ENCODE results near the gene GMDS. TPM values are rescaled to one million over a fixed set of nuclear protein-coding genes. Genes with fewer than 3 reads are reported as not detected.

GMDS gene
- total RNA-seq, 1 experiment from 2014 or later: 9.7 TPM

DNA sequence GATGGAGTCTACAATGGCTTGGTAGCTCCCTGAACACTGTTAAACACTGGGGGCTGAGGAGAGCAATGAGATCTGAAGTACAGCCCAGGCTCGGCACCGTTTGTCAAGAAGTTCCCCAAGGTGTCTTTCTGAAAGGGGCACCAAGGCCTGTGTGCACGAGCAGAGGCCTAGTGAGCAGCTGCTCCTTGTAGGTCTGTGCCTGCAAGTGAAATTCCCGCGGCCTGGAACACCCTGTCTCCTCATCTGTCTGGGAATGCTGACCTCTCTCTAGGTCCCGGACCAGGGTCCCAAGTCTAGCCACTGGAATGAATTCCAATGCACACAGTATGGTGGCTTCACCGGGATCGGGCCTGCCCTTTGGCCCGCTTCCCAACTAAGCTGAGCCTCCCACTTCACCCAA lies 500.9 kb downstream of the GMDS start:
- H3K4me2 ChIP-seq (ENCODE audit: low read depth, low read length, poor library complexity, severe bottlenecking): no peak overlapping the region
- H3K79me2 ChIP-seq (ENCODE audit: low read length): no peaks in the 10 kb centered on the region
- no peak overlapping the region for H3K27ac ChIP-seq (ENCODE audit: low read length)
- peaks cover 4% of the 10 kb centered on the region for H3K4me1 ChIP-seq (ENCODE audit: low read length)
- H3K27me3 ChIP-seq (ENCODE audit: low read length): no peaks in the 10 kb centered on the region
- DNase-seq: no peak
- H3K36me3 ChIP-seq (ENCODE audit: insufficient read depth, low read length): no peaks in the 10 kb centered on the region
- no peaks in the 10 kb centered on the region for H3K9me3 ChIP-seq (ENCODE audit: low read length)
- no peaks in the 10 kb centered on the region for H4K20me1 ChIP-seq (ENCODE audit: insufficient read depth, low read depth, low read length)
- no peaks in the 10 kb centered on the region for H3K9me2 ChIP-seq (replicated peaks; ENCODE audit: insufficient read depth, low read length)
- no peak overlapping the region for H3K4me3 ChIP-seq (ENCODE audit: low read length)
- H3K9ac ChIP-seq (ENCODE audit: low read length): no peak overlapping the region
- no peak overlapping the region for H2AFZ ChIP-seq (ENCODE audit: low read length)

DNA sequence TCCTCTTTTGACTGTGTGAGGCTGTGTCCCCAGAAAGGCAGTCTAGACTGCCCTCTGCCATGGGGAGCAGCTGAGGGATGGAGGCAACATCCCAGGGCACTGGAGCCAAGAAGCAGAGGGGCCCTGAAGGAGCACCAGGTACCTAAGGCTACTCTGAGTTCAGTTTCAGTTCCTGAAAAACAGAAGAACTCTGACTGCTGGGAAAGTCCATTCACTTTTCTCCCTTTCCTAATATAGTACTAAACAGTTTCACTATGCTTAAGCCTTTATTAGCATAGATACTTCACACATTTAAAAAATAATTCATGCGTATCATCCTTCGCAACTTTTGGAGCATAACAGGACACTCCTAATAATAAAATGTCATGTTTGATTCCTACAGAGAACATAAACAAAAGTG lies 505.7 kb downstream of the GMDS start:
- DNase-seq: peak; percentile 59
- peaks cover 17% of the 10 kb centered on the region for H3K4me1 ChIP-seq (ENCODE audit: low read length)
- H3K9me3 ChIP-seq (ENCODE audit: low read length): no peaks in the 10 kb centered on the region
- no peak overlapping the region for H2AFZ ChIP-seq (ENCODE audit: low read length)
- H4K20me1 ChIP-seq (ENCODE audit: insufficient read depth, low read depth, low read length): 0 out of 2 replicates have a peak, but pooled peaks cover 6% of the 10 kb centered on the region
- H3K27me3 ChIP-seq (ENCODE audit: low read length): no peaks in the 10 kb centered on the region
- peak overlapping the region; percentile 38 for H3K4me2 ChIP-seq (ENCODE audit: low read depth, low read length, poor library complexity, severe bottlenecking)
- H3K4me3 ChIP-seq (ENCODE audit: low read length): no peak overlapping the region
- H3K27ac ChIP-seq (ENCODE audit: low read length): no peak overlapping the region
- no peaks in the 10 kb centered on the region for H3K36me3 ChIP-seq (ENCODE audit: insufficient read depth, low read length)
- H3K9ac ChIP-seq (ENCODE audit: low read length): no peak overlapping the region
- H3K79me2 ChIP-seq (ENCODE audit: low read length): no peaks in the 10 kb centered on the region
- H3K9me2 ChIP-seq (replicated peaks; ENCODE audit: insufficient read depth, low read length): no peaks in the 10 kb centered on the region

DNA sequence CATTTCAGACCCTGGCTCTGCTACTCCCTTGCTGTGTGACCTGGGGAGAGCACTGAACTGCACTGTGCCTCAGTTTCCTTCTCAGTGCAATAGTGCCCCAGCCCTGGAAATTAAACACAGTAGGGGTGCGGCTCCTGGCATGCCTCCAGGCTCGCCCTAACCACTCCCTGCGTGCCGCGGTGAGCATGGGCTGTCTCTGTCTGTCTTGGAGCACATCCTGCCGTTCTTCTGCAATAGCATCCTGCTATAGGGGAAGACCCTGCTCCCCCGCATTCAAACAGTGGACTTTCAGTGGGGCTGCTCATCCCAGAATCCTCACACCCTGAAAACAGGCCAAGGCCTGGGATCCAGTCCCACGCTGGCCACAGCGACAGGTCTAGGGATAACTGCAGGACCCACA lies 506.2 kb downstream of the GMDS start:
- H3K9ac ChIP-seq (ENCODE audit: low read length): no peak overlapping the region
- no peaks in the 10 kb centered on the region for H3K79me2 ChIP-seq (ENCODE audit: low read length)
- no peak overlapping the region for H3K4me3 ChIP-seq (ENCODE audit: low read length)
- H3K4me2 ChIP-seq (ENCODE audit: low read depth, low read length, poor library complexity, severe bottlenecking): no peak overlapping the region
- no peaks in the 10 kb centered on the region for H3K9me2 ChIP-seq (replicated peaks; ENCODE audit: insufficient read depth, low read length)
- 0 out of 2 replicates have a peak, but pooled peaks cover 6% of the 10 kb centered on the region for H4K20me1 ChIP-seq (ENCODE audit: insufficient read depth, low read depth, low read length)
- no peaks in the 10 kb centered on the region for H3K27me3 ChIP-seq (ENCODE audit: low read length)
- H3K4me1 ChIP-seq (ENCODE audit: low read length): peaks cover 17% of the 10 kb centered on the region
- no peaks in the 10 kb centered on the region for H3K9me3 ChIP-seq (ENCODE audit: low read length)
- no peaks in the 10 kb centered on the region for H3K36me3 ChIP-seq (ENCODE audit: insufficient read depth, low read length)
- DNase-seq: no peak
- H3K27ac ChIP-seq (ENCODE audit: low read length): no peak overlapping the region
- H2AFZ ChIP-seq (ENCODE audit: low read length): no peak overlapping the region

DNA sequence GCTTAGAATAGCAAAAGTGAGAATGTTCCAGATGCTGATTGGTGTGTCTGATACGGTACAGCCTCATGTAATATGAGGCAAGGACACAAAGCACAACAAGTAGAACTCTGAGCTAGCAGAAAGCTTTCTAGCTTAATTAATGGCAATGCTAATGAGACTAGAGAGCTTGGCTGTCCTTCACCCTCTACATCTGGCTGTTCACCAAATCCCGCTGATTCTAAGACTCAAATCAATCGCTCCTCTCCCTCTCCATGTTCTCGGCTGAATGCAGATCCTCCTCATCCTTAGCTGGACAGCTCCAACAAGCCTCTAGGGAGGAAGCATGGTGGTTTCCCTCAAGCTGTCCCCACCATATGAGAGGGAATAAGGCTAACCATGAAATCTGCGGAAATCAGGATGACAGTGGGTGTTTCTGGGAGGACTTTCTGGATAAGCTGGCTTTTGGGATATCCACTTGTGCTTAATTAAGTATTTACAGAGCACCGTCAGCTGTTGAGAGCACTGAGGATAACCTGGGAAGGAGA lies 506.8 kb downstream of the GMDS start:
- Histone ChIP-seq H3K4me1 (ENCODE audit: low read length) (peaks cover 17% of the 10 kb centered on the region), H3K27ac (ENCODE audit: low read length) (no peak overlapping the region), H3K27me3 (ENCODE audit: low read length) (no peaks in the 10 kb centered on the region), H3K4me3 (ENCODE audit: low read length) (no peak overlapping the region), H3K4me2 (ENCODE audit: low read depth, low read length, poor library complexity, severe bottlenecking) (no peak overlapping the region), H4K20me1 (ENCODE audit: insufficient read depth, low read depth, low read length) (0 out of 2 replicates have a peak, but pooled peaks cover 6% of the 10 kb centered on the region), H3K9ac (ENCODE audit: low read length) (no peak overlapping the region), H3K36me3 (ENCODE audit: insufficient read depth, low read length) (no peaks in the 10 kb centered on the region), H3K9me3 (ENCODE audit: low read length) (no peaks in the 10 kb centered on the region), H3K9me2 (replicated peaks; ENCODE audit: insufficient read depth, low read length) (no peaks in the 10 kb centered on the region), H3K79me2 (ENCODE audit: low read length) (no peaks in the 10 kb centered on the region), H2AFZ (ENCODE audit: low read length) (no peak overlapping the region)
- no peak for DNase-seq

DNA sequence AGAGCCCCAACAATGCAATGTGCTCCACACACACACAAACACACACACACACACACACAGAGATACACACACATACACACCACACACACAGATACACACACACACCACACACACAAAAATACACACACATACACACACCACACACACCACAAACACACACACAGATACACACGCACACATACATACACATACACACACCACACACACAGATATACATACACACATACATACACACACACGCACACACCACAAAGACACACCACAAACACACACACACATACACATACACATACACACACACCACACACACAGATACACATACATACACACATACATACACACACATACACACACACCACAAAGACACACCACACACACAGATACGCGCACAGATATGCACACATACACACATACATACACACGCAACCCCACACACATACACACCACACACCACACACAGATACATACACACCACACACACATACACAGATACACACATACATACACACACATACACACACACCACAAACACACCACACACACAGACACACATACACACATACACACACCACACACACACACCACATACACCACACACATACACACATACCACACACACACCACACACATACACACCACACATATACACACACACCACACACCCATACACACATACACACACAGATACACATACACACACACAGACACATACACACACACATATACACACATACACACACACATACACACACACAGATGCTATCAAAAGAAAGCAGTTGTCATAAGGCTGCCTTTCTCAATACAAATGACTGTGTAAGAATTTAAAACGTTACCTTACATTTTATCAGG lies 507.7 kb downstream of the GMDS start:
- H3K9me3 ChIP-seq (ENCODE audit: low read length): no peaks in the 10 kb centered on the region
- no peaks in the 10 kb centered on the region for H3K9me2 ChIP-seq (replicated peaks; ENCODE audit: insufficient read depth, low read length)
- H3K36me3 ChIP-seq (ENCODE audit: insufficient read depth, low read length): no peaks in the 10 kb centered on the region
- H3K4me3 ChIP-seq (ENCODE audit: low read length): no peak overlapping the region
- no peak overlapping the region for H3K4me2 ChIP-seq (ENCODE audit: low read depth, low read length, poor library complexity, severe bottlenecking)
- no peaks in the 10 kb centered on the region for H3K79me2 ChIP-seq (ENCODE audit: low read length)
- no peak overlapping the region for H3K27ac ChIP-seq (ENCODE audit: low read length)
- no peak for DNase-seq
- 0 out of 2 replicates have a peak, but pooled peaks cover 6% of the 10 kb centered on the region for H4K20me1 ChIP-seq (ENCODE audit: insufficient read depth, low read depth, low read length)
- H3K4me1 ChIP-seq (ENCODE audit: low read length): peaks cover 17% of the 10 kb centered on the region
- no peaks in the 10 kb centered on the region for H3K27me3 ChIP-seq (ENCODE audit: low read length)
- H2AFZ ChIP-seq (ENCODE audit: low read length): no peak overlapping the region
- no peak overlapping the region for H3K9ac ChIP-seq (ENCODE audit: low read length)

DNA sequence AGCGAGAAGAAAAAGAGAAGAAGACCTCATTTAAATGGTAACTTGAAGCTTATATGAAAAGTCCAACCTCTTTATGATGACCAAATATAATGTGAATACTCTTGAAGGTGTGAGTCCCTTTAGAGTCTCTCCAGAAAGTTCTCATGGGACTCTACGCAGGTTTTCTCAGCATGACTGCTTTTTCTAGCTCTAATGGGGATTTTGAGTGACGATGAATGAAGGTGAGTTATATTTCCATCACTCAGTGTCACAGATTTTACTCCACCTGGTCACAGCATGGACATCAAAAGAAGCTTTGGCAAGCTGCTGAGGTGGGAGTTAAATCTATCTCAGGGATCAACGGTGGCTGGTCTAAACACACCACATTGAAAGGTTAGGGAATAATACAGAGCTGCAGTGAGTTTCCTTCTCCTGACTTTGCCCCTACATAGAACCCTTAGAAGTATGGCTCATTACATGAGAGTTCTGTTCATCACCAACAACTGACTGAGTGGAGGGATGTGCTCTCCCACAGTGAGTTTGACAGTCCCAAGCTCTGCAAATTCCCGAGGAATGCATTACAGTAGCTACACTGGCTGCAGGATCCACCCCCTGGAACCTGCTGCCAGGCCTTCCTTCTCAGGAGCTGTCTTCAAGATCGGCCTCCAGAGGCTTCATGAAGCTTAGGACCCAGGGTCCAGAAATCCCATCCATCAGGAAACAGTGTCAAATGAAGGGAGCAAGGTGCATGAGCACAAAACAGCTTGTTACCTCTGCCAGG lies 508.9 kb downstream of the GMDS start:
- no peak overlapping the region for H2AFZ ChIP-seq (ENCODE audit: low read length)
- no peak overlapping the region for H3K4me2 ChIP-seq (ENCODE audit: low read depth, low read length, poor library complexity, severe bottlenecking)

DNA sequence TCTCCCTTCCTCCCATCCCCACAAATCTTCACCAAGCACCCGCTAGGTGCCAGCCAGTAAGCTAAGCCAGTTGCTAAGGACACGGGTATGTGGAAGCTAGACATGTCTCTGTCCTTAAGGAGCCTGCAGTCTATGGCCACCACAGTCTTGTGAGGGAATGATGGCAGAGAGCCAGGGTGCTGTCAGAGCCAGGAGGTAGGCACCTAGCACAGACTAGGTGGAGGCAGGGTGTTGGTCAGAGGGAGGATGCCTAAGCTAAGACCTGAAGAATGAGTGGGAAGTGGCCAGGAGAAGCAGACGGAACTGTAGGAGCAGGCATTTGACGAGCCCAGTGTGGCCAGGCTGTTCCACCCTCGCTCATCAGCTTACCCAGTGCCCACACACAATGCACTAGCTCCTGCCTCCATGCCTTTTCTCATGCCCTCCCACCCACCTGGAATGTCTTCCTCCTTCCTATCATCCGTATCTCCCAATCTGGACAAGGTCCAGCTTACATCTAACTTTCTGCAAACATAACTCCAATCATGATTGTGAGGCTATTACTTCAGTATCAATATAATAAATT lies 510.1 kb downstream of the GMDS start:
- H3K36me3 ChIP-seq (ENCODE audit: insufficient read depth, low read length): no peaks in the 10 kb centered on the region
- DNase-seq: no peak
- H3K9ac ChIP-seq (ENCODE audit: low read length): no peak overlapping the region
- no peak overlapping the region for H2AFZ ChIP-seq (ENCODE audit: low read length)
- H3K9me2 ChIP-seq (replicated peaks; ENCODE audit: insufficient read depth, low read length): no peaks in the 10 kb centered on the region
- no peak overlapping the region for H3K4me3 ChIP-seq (ENCODE audit: low read length)
- no peak overlapping the region for H3K4me2 ChIP-seq (ENCODE audit: low read depth, low read length, poor library complexity, severe bottlenecking)
- no peaks in the 10 kb centered on the region for H3K79me2 ChIP-seq (ENCODE audit: low read length)
- no peak overlapping the region for H3K27ac ChIP-seq (ENCODE audit: low read length)
- H4K20me1 ChIP-seq (ENCODE audit: insufficient read depth, low read depth, low read length): 0 out of 2 replicates have a peak, but pooled peaks cover 6% of the 10 kb centered on the region
- H3K27me3 ChIP-seq (ENCODE audit: low read length): no peaks in the 10 kb centered on the region
- H3K4me1 ChIP-seq (ENCODE audit: low read length): peaks cover 17% of the 10 kb centered on the region
- H3K9me3 ChIP-seq (ENCODE audit: low read length): no peaks in the 10 kb centered on the region

More for the DNA sequence above, 508.9 kb downstream of the GMDS start:
- no peaks in the 10 kb centered on the region for H3K27me3 ChIP-seq (ENCODE audit: low read length)
- H3K4me1 ChIP-seq (ENCODE audit: low read length): peaks cover 17% of the 10 kb centered on the region
- no peak overlapping the region for H3K27ac ChIP-seq (ENCODE audit: low read length)
- no peaks in the 10 kb centered on the region for H3K9me2 ChIP-seq (replicated peaks; ENCODE audit: insufficient read depth, low read length)
- no peak overlapping the region for H3K4me3 ChIP-seq (ENCODE audit: low read length)
- no peaks in the 10 kb centered on the region for H3K79me2 ChIP-seq (ENCODE audit: low read length)
- H3K36me3 ChIP-seq (ENCODE audit: insufficient read depth, low read length): no peaks in the 10 kb centered on the region
- H4K20me1 ChIP-seq (ENCODE audit: insufficient read depth, low read depth, low read length): 0 out of 2 replicates have a peak, but pooled peaks cover 6% of the 10 kb centered on the region
- H3K9ac ChIP-seq (ENCODE audit: low read length): no peak overlapping the region
- DNase-seq: no peak
- no peaks in the 10 kb centered on the region for H3K9me3 ChIP-seq (ENCODE audit: low read length)

DNA sequence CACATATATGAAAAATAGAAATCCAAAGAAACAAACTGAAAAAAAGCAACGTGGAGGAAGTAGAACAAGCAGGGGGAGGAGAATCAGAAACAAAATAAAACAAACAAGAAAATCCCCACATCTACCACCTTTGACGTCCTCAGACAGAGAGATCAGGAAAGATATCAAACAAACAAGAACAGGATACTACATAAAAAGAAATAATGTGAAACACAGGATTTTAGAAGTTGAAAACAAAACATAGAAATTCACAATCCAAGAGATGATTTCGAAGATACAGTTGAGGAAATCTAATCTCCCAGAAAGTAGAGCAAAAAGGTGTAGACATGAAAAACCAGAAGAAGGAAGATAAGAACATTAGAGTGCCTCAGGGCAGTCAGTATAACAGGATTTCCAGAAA lies 514.5 kb downstream of the GMDS start:
- Histone ChIP-seq H3K9ac (ENCODE audit: low read length) (no peak overlapping the region), H3K4me1 (ENCODE audit: low read length) (no peaks in the 10 kb centered on the region), H3K36me3 (ENCODE audit: insufficient read depth, low read length) (no peaks in the 10 kb centered on the region), H3K4me2 (ENCODE audit: low read depth, low read length, poor library complexity, severe bottlenecking) (no peak overlapping the region), H4K20me1 (ENCODE audit: insufficient read depth, low read depth, low read length) (no peaks in the 10 kb centered on the region), H3K9me3 (ENCODE audit: low read length) (no peaks in the 10 kb centered on the region), H2AFZ (ENCODE audit: low read length) (no peak overlapping the region), H3K27me3 (ENCODE audit: low read length) (no peaks in the 10 kb centered on the region), H3K79me2 (ENCODE audit: low read length) (no peaks in the 10 kb centered on the region), H3K27ac (ENCODE audit: low read length) (no peak overlapping the region), H3K9me2 (replicated peaks; ENCODE audit: insufficient read depth, low read length) (no peaks in the 10 kb centered on the region), H3K4me3 (ENCODE audit: low read length) (no peak overlapping the region)
- no peak for DNase-seq
